HCT116 (cell line): ENCODE data around the gene ERMARD. TPM values are rescaled to one million over a fixed set of nuclear protein-coding genes. Genes with fewer than 3 reads are reported as not detected.

Experiments used
- ATAC-seq: fragments of 200-7000 bp; cut with Tn5 transposase; 2 replicates; pipeline ENCODE4 v1.9.1; 2020; ENCODE audit warnings: mild to moderate bottlenecking, moderate library complexity
- BruUV-seq: library from RNA; stranded (reverse); fragments of 400-500 nt; replicated peaks from 2 replicates; lab custom pipeline; 2021; lab: Mats Ljungman, UMichigan
- CTCF ChIA-PET: fragments of 300-600 bp; sonication (Branson Sonifier 250); formaldehyde crosslinking; loops from one replicate; lab custom pipeline; 2021; ENCODE audit warnings: antibody characterized with exemption; lab: Charles Lee
- POLR2A ChIA-PET: fragments of 300-600, 350-600 bp; sonication (Branson Sonifier 250); formaldehyde crosslinking; loops from one replicate; lab custom pipeline; 2021; ENCODE audit warnings: antibody characterized with exemption; lab: Charles Lee
- RAD21 ChIA-PET, 2 experiments: fragments of 300-600 bp; sonication (Branson Sonifier 250); formaldehyde crosslinking; loops; one replicate each; lab custom pipeline; 2023; ENCODE audit warnings: low total read pairs in 2 of 2; ENCODE audit not compliant: uncharacterized antibody in 2 of 2, unreplicated experiment in 2 of 2, low non-redundant PET in 1 of 2; lab: Charles Lee
- DNase-seq: peaks from one replicate; pipeline ENCODE4 v3.0.0-alpha.2; 2010; ENCODE audit warnings: low read depth, low spot score
- H2AFZ ChIP-seq: fragments of 200-600 bp; shearing (Covaris generic), sonication (generic); 2 replicates; pipeline ENCODE4 v1.6.1; 2017; ENCODE audit warnings: low read depth, mixed run types, mixed read lengths, antibody characterized with exemption, low read length; ENCODE audit not compliant: poor library complexity, severe bottlenecking
- H3K27ac ChIP-seq: 2 replicates; pipeline ENCODE4 v1.5.1; 2012; ENCODE audit warnings: low read depth, low read length
- H3K27me3 ChIP-seq: fragments of 200-600 bp; sonication (generic); 2 replicates; pipeline ENCODE4 v1.6.1; 2016; ENCODE audit warnings: mixed run types, low read length, mixed read lengths; ENCODE audit not compliant: insufficient read depth
- H3K36me3 ChIP-seq, 2 experiments: fragments of 200-500 bp in 1 of 2; fragments of 200-600 bp in 1 of 2; sonication (Bioruptor generic) in 1 of 2; sonication (generic) in 1 of 2; 2 replicates each; pipeline versions ENCODE4 v1.5.1 to v1.6.1; 2014 to 2016; ENCODE audit warnings: low read length in 2 of 2, inconsistent platforms in 1 of 2, mixed read lengths in 1 of 2, mixed run types in 1 of 2; ENCODE audit not compliant: insufficient read depth in 2 of 2, control insufficient read depth in 1 of 2
- H3K4me1 ChIP-seq, 2 experiments: fragments of 200-600 bp in 1 of 2; sonication (generic) in 1 of 2; 2 replicates each; pipeline versions ENCODE4 v1.5.1 to v1.6.1; 2012 to 2017; ENCODE audit warnings: low read length in 2 of 2, inconsistent platforms in 1 of 2, mild to moderate bottlenecking in 1 of 2, mixed read lengths in 1 of 2, mixed run types in 1 of 2, moderate library complexity in 1 of 2; ENCODE audit not compliant: insufficient read depth in 2 of 2, control insufficient read depth in 1 of 2
- H3K4me2 ChIP-seq: fragments of 200-600 bp; sonication (generic); 2 replicates; pipeline ENCODE4 v1.6.1; 2017; ENCODE audit warnings: mixed run types, low read length, mixed read lengths
- H3K4me3 ChIP-seq, 2 experiments: fragments of 200-600 bp in 1 of 2; sonication (generic) in 1 of 2; replicated peaks in 1 of 2; 2 replicates each; pipeline ENCODE4 v1.5.1; 2011 to 2016; ENCODE audit warnings: low read length in 2 of 2, control low read depth in 1 of 2, low read depth in 1 of 2, mild to moderate bottlenecking in 1 of 2, mixed read lengths in 1 of 2, mixed run types in 1 of 2
- H3K79me2 ChIP-seq: fragments of 200-600 bp; sonication (generic); 2 replicates; pipeline ENCODE4 v1.6.1; 2017; ENCODE audit warnings: mild to moderate bottlenecking, mixed run types, low read length, moderate library complexity, mixed read lengths; ENCODE audit not compliant: insufficient read depth
- H3K9ac ChIP-seq: fragments of 200-600 bp; sonication (generic); 2 replicates; pipeline ENCODE4 v1.6.1; 2016; ENCODE audit warnings: low read length, mixed read lengths
- H3K9me2 ChIP-seq: fragments of 200-600 bp; sonication (generic), shearing (Covaris generic); 2 replicates; pipeline ENCODE4 v1.6.1; 2017; ENCODE audit warnings: mixed run types, mild to moderate bottlenecking, moderate library complexity; ENCODE audit not compliant: insufficient read depth
- H3K9me3 ChIP-seq, 2 experiments: fragments of 200-500 bp in 1 of 2; fragments of 200-600 bp in 1 of 2; sonication (Bioruptor generic) in 1 of 2; sonication (generic) in 1 of 2; 2 replicates each; pipeline ENCODE4 v1.6.1; 2014 to 2017; ENCODE audit warnings: low read length in 2 of 2, mixed read lengths in 2 of 2, inconsistent platforms in 1 of 2, low read depth in 1 of 2, mild to moderate bottlenecking in 1 of 2, mixed run types in 1 of 2, moderate library complexity in 1 of 2; ENCODE audit not compliant: control insufficient read depth in 1 of 2, insufficient read depth in 1 of 2
- H4K20me1 ChIP-seq: fragments of 200-600 bp; sonication (generic), shearing (Covaris generic); 2 replicates; pipeline ENCODE4 v1.6.1; 2017; ENCODE audit warnings: mixed run types, mild to moderate bottlenecking, moderate library complexity; ENCODE audit not compliant: insufficient read depth
- CEBPB ChIP-seq: IDR thresholded peaks from 2 replicates; pipeline ENCODE4 v1.6.1; 2012; ENCODE audit warnings: low read depth
- EGR1 ChIP-seq: IDR thresholded peaks from 2 replicates; pipeline ENCODE4 v1.6.1; 2012; ENCODE audit warnings: low read depth
- ELF1 ChIP-seq: IDR thresholded peaks from 2 replicates; pipeline ENCODE4 v1.6.1; 2012; ENCODE audit warnings: low read depth, borderline replicate concordance
- EZH2 ChIP-seq: fragments of 200-600 bp; sonication (generic); IDR thresholded peaks from 2 replicates; pipeline ENCODE4 v1.6.1; 2017; ENCODE audit warnings: antibody characterized with exemption, mixed run types
- EZH2phosphoT487 ChIP-seq: fragments of 200-600 bp; IDR thresholded peaks from 2 replicates; pipeline ENCODE4 v1.6.1; 2018; ENCODE audit warnings: antibody characterized with exemption, borderline replicate concordance
- FOSL1 ChIP-seq: IDR thresholded peaks from 2 replicates; pipeline ENCODE4 v1.6.1; 2012; ENCODE audit warnings: low read depth
- JUND ChIP-seq: IDR thresholded peaks from 2 replicates; pipeline ENCODE4 v1.6.1; 2012
- POLR2AphosphoS5 ChIP-seq: IDR thresholded peaks from 2 replicates; pipeline ENCODE4 v1.6.1; 2011; ENCODE audit warnings: mild to moderate bottlenecking, low read depth, low read length, moderate library complexity
- RAD21 ChIP-seq: IDR thresholded peaks from 2 replicates; pipeline ENCODE4 v1.6.1; 2012; ENCODE audit warnings: low read depth, mild to moderate bottlenecking
- SIN3A ChIP-seq: IDR thresholded peaks from 2 replicates; pipeline ENCODE4 v1.6.1; 2012; ENCODE audit warnings: low read depth
- SRF ChIP-seq: IDR thresholded peaks from 2 replicates; pipeline ENCODE4 v1.6.1; 2012; ENCODE audit warnings: low read depth
- TCF7L2 ChIP-seq: IDR thresholded peaks from 2 replicates; pipeline ENCODE4 v1.7.0; 2011; ENCODE audit warnings: borderline replicate concordance, inconsistent platforms; ENCODE audit not compliant: insufficient read depth, insufficient read length; ENCODE audit errors: extremely low read depth
- YY1 ChIP-seq: IDR thresholded peaks from 2 replicates; pipeline ENCODE4 v1.6.1; 2011; ENCODE audit warnings: low read length, low read depth, moderate library complexity, mild to moderate bottlenecking; ENCODE audit not compliant: insufficient replicate concordance; ENCODE audit errors: extremely low read depth
- ZFX ChIP-seq: fragments of 450-650 bp; IDR thresholded peaks from 2 replicates; pipeline ENCODE4 v1.6.1; 2017
- ZNF274 ChIP-seq: fragments of 200-500 bp; sonication (Bioruptor generic); IDR thresholded peaks from 2 replicates; pipeline ENCODE4 v1.6.1; 2014; ENCODE audit warnings: mild to moderate bottlenecking, low read depth, low read length, inconsistent platforms
- intact Hi-C: fragments of 100-400 bp; cut with micrococcal nuclease; formaldehyde crosslinking; loops from 2 replicates; pipeline ENCODE4 v1.10.0; 2022
- total RNA-seq: library from RNA; stranded (reverse); gene quantifications from one replicate; pipeline ENCODE4 v1.2.1, GENCODE V29; 2021; ENCODE audit not compliant: unreplicated experiment
- TF ChIP-seq, protein P1 (sequence below): IDR thresholded peaks from 2 replicates; pipeline ENCODE4 v1.6.1; 2012; ENCODE audit warnings: low read depth
- TF ChIP-seq, protein P2 (sequence below): IDR thresholded peaks from 2 replicates; pipeline ENCODE4 v1.6.1; 2012
- TF ChIP-seq, protein P3 (sequence below): IDR thresholded peaks from 2 replicates; pipeline ENCODE4 v1.6.1; 2011; ENCODE audit warnings: mild to moderate bottlenecking, low read length, moderate library complexity; ENCODE audit not compliant: insufficient replicate concordance; ENCODE audit errors: extremely low read depth
- TF ChIP-seq, protein P4 (sequence below), 3 experiments: fragments of 200-600 bp in 1 of 3; sonication (generic) in 1 of 3; IDR thresholded peaks in 2 of 3; conservative IDR thresholded peaks in 1 of 3; 2 replicates each; pipeline ENCODE4 v1.5.1; 2012 to 2017; ENCODE audit warnings: low read depth in 2 of 3, low read length in 2 of 3, antibody characterized with exemption in 1 of 3, borderline replicate concordance in 1 of 3, control low read depth in 1 of 3, mild to moderate bottlenecking in 1 of 3, mixed read lengths in 1 of 3, mixed run types in 1 of 3, moderate library complexity in 1 of 3; ENCODE audit not compliant: insufficient read depth in 1 of 3

ERMARD gene
- total RNA-seq, 1 experiment from 2014 or later: 24.7 TPM

DNA sequence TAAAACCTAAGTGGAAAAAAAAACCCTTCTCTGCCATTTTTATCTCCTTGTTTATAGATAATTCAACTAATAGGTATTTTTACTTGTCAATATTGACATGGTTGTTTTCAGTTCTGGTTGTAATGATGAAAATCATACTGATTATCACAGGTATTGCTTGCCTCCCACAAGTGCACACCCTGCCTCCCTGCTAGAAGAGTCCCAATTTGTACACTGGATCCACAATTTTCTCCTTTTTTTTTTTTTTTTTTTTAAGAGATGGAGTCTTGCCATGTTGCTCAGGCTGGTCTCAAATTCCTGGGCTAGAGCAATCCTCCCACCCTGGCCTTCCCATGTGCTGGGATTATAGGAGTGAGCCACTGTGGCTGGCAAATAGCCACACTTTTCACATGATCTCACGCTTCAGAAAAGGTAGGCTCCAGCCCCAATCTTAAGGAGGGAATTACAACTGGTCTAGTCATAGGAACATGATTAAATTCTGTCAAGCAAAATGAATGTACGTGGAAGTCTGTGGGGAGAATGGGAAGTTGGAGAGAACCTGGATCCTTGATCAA lies 12.4 kb upstream of the ERMARD start:
- intact Hi-C loops: no loop called here

More for the DNA sequence above, 12.4 kb upstream of the ERMARD start:
- H3K9ac ChIP-seq: no peak overlapping the region
- ChIA-PET POLR2A (no interaction called here), RAD21 (no interaction called here), CTCF (no interaction called here)
- H3K4me3 ChIP-seq: no peak overlapping the region
- no peaks in the 10 kb centered on the region for H3K9me2 ChIP-seq
- no peak overlapping the region for H3K4me2 ChIP-seq
- no peaks in the 10 kb centered on the region for H3K36me3 ChIP-seq
- H3K27ac ChIP-seq: no peak overlapping the region
- H3K4me1 ChIP-seq: no peaks in the 10 kb centered on the region
- H3K79me2 ChIP-seq: no peaks in the 10 kb centered on the region
- H3K9me3 ChIP-seq: no peaks in the 10 kb centered on the region
- no peak for ATAC-seq
- H4K20me1 ChIP-seq: no peaks in the 10 kb centered on the region
- no TSS peak for BruUV-seq
- TF ChIP-seq, protein P1, sequence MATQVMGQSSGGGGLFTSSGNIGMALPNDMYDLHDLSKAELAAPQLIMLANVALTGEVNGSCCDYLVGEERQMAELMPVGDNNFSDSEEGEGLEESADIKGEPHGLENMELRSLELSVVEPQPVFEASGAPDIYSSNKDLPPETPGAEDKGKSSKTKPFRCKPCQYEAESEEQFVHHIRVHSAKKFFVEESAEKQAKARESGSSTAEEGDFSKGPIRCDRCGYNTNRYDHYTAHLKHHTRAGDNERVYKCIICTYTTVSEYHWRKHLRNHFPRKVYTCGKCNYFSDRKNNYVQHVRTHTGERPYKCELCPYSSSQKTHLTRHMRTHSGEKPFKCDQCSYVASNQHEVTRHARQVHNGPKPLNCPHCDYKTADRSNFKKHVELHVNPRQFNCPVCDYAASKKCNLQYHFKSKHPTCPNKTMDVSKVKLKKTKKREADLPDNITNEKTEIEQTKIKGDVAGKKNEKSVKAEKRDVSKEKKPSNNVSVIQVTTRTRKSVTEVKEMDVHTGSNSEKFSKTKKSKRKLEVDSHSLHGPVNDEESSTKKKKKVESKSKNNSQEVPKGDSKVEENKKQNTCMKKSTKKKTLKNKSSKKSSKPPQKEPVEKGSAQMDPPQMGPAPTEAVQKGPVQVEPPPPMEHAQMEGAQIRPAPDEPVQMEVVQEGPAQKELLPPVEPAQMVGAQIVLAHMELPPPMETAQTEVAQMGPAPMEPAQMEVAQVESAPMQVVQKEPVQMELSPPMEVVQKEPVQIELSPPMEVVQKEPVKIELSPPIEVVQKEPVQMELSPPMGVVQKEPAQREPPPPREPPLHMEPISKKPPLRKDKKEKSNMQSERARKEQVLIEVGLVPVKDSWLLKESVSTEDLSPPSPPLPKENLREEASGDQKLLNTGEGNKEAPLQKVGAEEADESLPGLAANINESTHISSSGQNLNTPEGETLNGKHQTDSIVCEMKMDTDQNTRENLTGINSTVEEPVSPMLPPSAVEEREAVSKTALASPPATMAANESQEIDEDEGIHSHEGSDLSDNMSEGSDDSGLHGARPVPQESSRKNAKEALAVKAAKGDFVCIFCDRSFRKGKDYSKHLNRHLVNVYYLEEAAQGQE: no peak
- TF ChIP-seq CEBPB: no peak
- no peak for TF ChIP-seq POLR2AphosphoS5
- TF ChIP-seq ZFX: no peak
- no peak for TF ChIP-seq YY1
- TF ChIP-seq RAD21: no peak
- TF ChIP-seq JUND: no peak
- no peak for TF ChIP-seq EZH2
- no peak for TF ChIP-seq EZH2phosphoT487
- no peak for TF ChIP-seq SIN3A
- no peak for TF ChIP-seq ZNF274
- no peak for TF ChIP-seq SRF
- TF ChIP-seq, protein P2, sequence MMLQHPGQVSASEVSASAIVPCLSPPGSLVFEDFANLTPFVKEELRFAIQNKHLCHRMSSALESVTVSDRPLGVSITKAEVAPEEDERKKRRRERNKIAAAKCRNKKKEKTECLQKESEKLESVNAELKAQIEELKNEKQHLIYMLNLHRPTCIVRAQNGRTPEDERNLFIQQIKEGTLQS: no peak
- TF ChIP-seq, protein P3, sequence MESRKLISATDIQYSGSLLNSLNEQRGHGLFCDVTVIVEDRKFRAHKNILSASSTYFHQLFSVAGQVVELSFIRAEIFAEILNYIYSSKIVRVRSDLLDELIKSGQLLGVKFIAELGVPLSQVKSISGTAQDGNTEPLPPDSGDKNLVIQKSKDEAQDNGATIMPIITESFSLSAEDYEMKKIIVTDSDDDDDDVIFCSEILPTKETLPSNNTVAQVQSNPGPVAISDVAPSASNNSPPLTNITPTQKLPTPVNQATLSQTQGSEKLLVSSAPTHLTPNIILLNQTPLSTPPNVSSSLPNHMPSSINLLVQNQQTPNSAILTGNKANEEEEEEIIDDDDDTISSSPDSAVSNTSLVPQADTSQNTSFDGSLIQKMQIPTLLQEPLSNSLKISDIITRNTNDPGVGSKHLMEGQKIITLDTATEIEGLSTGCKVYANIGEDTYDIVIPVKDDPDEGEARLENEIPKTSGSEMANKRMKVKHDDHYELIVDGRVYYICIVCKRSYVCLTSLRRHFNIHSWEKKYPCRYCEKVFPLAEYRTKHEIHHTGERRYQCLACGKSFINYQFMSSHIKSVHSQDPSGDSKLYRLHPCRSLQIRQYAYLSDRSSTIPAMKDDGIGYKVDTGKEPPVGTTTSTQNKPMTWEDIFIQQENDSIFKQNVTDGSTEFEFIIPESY: no peak
- TF ChIP-seq ELF1: no peak
- no peak for TF ChIP-seq TCF7L2
- no peak for TF ChIP-seq EGR1
- TF ChIP-seq FOSL1: no peak
- TF ChIP-seq, protein P4, sequence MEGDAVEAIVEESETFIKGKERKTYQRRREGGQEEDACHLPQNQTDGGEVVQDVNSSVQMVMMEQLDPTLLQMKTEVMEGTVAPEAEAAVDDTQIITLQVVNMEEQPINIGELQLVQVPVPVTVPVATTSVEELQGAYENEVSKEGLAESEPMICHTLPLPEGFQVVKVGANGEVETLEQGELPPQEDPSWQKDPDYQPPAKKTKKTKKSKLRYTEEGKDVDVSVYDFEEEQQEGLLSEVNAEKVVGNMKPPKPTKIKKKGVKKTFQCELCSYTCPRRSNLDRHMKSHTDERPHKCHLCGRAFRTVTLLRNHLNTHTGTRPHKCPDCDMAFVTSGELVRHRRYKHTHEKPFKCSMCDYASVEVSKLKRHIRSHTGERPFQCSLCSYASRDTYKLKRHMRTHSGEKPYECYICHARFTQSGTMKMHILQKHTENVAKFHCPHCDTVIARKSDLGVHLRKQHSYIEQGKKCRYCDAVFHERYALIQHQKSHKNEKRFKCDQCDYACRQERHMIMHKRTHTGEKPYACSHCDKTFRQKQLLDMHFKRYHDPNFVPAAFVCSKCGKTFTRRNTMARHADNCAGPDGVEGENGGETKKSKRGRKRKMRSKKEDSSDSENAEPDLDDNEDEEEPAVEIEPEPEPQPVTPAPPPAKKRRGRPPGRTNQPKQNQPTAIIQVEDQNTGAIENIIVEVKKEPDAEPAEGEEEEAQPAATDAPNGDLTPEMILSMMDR (IDR thresholded peaks at IDR 0.05 in 2 of 3, conservative IDR thresholded peaks at IDR 0.05 in 1 of 3; ENCODE audit: borderline replicate concordance in 1 of 3, insufficient read depth in 1 of 3, low read depth in 2 of 3, low read length in 2 of 3): no peak
- no peak for DNase-seq
- no peak overlapping the region for H2AFZ ChIP-seq
- H3K27me3 ChIP-seq: no peaks in the 10 kb centered on the region
